Measurements from ENCODE around the gene RBBP8. TPM values are rescaled to one million over a fixed set of nuclear protein-coding genes. Genes with fewer than 3 reads are reported as not detected.

Gene RBBP8
- total RNA-seq, 1 donor from 2014 or later: 1.9 TPM

- Histone ChIP-seq H3K27ac (no peak overlapping the region), H3K4me3 (no peak overlapping the region), H3K36me3 (no peaks in the 10 kb centered on the region), H3K9me3 (no peaks in the 10 kb centered on the region), H3K4me1 (no peaks in the 10 kb centered on the region), H3K27me3 (no peaks in the 10 kb centered on the region)
- no peak for DNase-seq (ENCODE audit: low spot score in 2 of 2)
- TF ChIP-seq CTCF (IDR thresholded peaks at IDR 0.05): no peak
- intact Hi-C loops (cut with DNase I): no loop called here
These were observed 126.7 kb downstream of the RBBP8 start for GRCh38 chr18:23059541-23060465.

GRCh38 chr18:23062011-23062410, 128.9 kb downstream of the RBBP8 start:
- TF ChIP-seq CTCF (IDR thresholded peaks at IDR 0.05): no peak
- Histone ChIP-seq H3K27me3 (no peaks in the 10 kb centered on the region), H3K9me3 (no peaks in the 10 kb centered on the region), H3K36me3 (no peaks in the 10 kb centered on the region), H3K4me3 (no peak overlapping the region), H3K27ac (no peak overlapping the region), H3K4me1 (no peaks in the 10 kb centered on the region)
- no peak for DNase-seq (ENCODE audit: low spot score in 2 of 2)
- intact Hi-C loops (cut with DNase I): no loop called here

GRCh38 chr18:23063502-23063901, 130.4 kb downstream of the RBBP8 start:
- intact Hi-C loops (cut with DNase I): no loop called here
- Histone ChIP-seq H3K4me1 (no peaks in the 10 kb centered on the region), H3K9me3 (no peaks in the 10 kb centered on the region), H3K27ac (no peak overlapping the region), H3K36me3 (no peaks in the 10 kb centered on the region), H3K4me3 (no peak overlapping the region), H3K27me3 (no peaks in the 10 kb centered on the region)
- DNase-seq (ENCODE audit: low spot score in 2 of 2): no peak
- no peak for TF ChIP-seq CTCF (IDR thresholded peaks at IDR 0.05)

GRCh38 chr18:23065234-23065806, 132.2 kb downstream of the RBBP8 start:
- H3K4me1 ChIP-seq: no peaks in the 10 kb centered on the region
- no peaks in the 10 kb centered on the region for H3K9me3 ChIP-seq
- intact Hi-C loops (cut with DNase I): no loop called here
- no peak for TF ChIP-seq CTCF (IDR thresholded peaks at IDR 0.05)
- H3K4me3 ChIP-seq: no peak overlapping the region
- H3K27ac ChIP-seq: no peak overlapping the region
- no peaks in the 10 kb centered on the region for H3K36me3 ChIP-seq
- no peak for DNase-seq (ENCODE audit: low spot score in 2 of 2)
- no peaks in the 10 kb centered on the region for H3K27me3 ChIP-seq

GRCh38 chr18:23066060-23066459, 132.9 kb downstream of the RBBP8 start:
- no peak overlapping the region for H3K27ac ChIP-seq
- no peak overlapping the region for H3K4me3 ChIP-seq
- no peaks in the 10 kb centered on the region for H3K27me3 ChIP-seq
- H3K36me3 ChIP-seq: no peaks in the 10 kb centered on the region
- H3K9me3 ChIP-seq: no peaks in the 10 kb centered on the region
- H3K4me1 ChIP-seq: no peaks in the 10 kb centered on the region
- DNase-seq (ENCODE audit: low spot score in 2 of 2): no peak
- TF ChIP-seq CTCF (IDR thresholded peaks at IDR 0.05): no peak
- intact Hi-C loops (cut with DNase I): no loop called here
